Measurements from ENCODE around the gene EID2B. TPM values are rescaled to one million over a fixed set of nuclear protein-coding genes. Genes with fewer than 3 reads are reported as not detected.

Gene EID2B
- total and polyA plus RNA-seq, 2 of the 13 experiments (the other 11 are each of a cell fraction or from before 2014, with no cell fraction given), result 2.5 to 3.7 TPM

DNA sequence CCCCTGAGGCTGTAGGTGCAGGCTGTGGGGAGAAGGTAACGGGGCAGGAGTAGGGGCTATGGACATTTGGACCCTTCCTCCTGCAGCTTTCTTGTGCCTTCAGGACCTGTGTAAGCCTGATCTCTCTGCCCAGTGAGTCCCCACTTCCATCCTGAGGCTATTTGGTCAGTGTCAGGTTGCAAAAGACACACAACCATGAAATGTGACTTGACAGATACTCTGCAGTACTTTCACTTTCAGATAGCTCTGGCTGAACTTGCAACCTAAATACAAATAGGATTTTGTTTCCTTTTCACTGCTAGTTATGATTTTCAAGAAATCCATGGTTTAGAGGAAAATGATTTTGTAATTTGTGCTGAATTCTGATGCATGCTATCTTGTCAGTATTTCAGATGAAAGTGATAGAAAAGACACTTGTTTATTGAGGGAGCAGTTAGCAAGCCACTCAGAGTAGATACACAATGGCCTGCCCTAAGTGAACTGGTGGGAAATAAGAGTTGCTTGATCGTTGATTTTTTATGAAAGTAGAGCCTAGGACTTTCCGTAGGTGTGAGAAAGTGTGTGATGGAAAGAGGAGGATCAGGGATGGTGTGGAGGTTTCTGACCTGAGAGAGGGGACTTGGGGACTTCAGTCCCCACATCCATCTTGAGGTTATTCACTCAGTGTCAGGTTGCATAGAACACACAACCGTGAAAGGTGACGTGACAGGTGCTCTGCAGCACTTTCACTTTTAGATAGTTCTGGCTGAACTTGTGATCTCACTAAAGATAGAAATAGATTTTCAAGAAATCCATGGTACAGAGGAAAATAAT, 25.4 kb upstream of the EID2B start:
- Histone ChIP-seq H3K4me1 (ENCODE audit: insufficient read depth, low read length) (peaks cover 26% of the 10 kb centered on the region), H3K27me3 (ENCODE audit: control insufficient read depth in 1 of 2, insufficient read depth in 2 of 2, low read length in 2 of 2) (no peaks in the 10 kb centered on the region), H2AFZ (ENCODE audit: low read length) (peak overlapping the region; percentile 66), H3K9me3 (ENCODE audit: low read length) (no peaks in the 10 kb centered on the region), H3K4me3 (replicated peaks in 1 of 3; ENCODE audit: insufficient read depth in 1 of 3, low read depth in 2 of 3, low read length in 3 of 3) (peak overlapping the region; percentile 36 to 53 (median 43)), H4K20me1 (ENCODE audit: insufficient read depth, low read length) (no peaks in the 10 kb centered on the region), H3K79me2 (ENCODE audit: insufficient read depth, low read length) (no peaks in the 10 kb centered on the region), H3K4me2 (ENCODE audit: low read depth, low read length) (peak overlapping the region; percentile 74), H3K36me3 (replicated peaks in 1 of 2; ENCODE audit: control insufficient read depth in 1 of 2, insufficient read depth in 2 of 2, low read length in 2 of 2) (no peaks in the 10 kb centered on the region), H3K9ac (ENCODE audit: insufficient read depth, low read depth, low read length) (no peak overlapping the region), H3K27ac (ENCODE audit: extremely low read length, insufficient read depth, low read length) (no peak overlapping the region)
- WGBS (ENCODE audit: low lambda C conversion rate), result 3% methylated on average over 5 of the region's 5 CpGs
- in situ Hi-C loops (cut with HindIII; ENCODE audit: extremely low pct_ligation_motif_present, low pct_unique_long_range_greater_than_20kb), result no loop called here
- intact Hi-C loops (cut with micrococcal nuclease; ENCODE audit: unreplicated experiment), result no loop called here
- ATAC-seq (peak; percentile 98), DNase-seq (ENCODE audit: low spot score) (peak; percentile 58), FAIRE-seq (peak; percentile 90)
- CTCF ChIA-PET (ENCODE audit: low intra/inter-chr PET ratio, low total read pairs), result no interaction called here
- no TSS peak for BruUV-seq (replicated peaks)
- POLR2A ChIA-PET, result no interaction called here
- TF ChIP-seq ERF (CRISPR knock-in tag; IDR thresholded peaks at IDR 0.05), result no peak
- no peak for TF ChIP-seq SRSF9 (IDR thresholded peaks at IDR 0.05; ENCODE audit: borderline replicate concordance, insufficient read depth, low read depth, low read length, poor library complexity, severe bottlenecking)
- no peak for TF ChIP-seq XBP1 (CRISPR knock-in tag; IDR thresholded peaks at IDR 0.05)
- TF ChIP-seq, protein P1, sequence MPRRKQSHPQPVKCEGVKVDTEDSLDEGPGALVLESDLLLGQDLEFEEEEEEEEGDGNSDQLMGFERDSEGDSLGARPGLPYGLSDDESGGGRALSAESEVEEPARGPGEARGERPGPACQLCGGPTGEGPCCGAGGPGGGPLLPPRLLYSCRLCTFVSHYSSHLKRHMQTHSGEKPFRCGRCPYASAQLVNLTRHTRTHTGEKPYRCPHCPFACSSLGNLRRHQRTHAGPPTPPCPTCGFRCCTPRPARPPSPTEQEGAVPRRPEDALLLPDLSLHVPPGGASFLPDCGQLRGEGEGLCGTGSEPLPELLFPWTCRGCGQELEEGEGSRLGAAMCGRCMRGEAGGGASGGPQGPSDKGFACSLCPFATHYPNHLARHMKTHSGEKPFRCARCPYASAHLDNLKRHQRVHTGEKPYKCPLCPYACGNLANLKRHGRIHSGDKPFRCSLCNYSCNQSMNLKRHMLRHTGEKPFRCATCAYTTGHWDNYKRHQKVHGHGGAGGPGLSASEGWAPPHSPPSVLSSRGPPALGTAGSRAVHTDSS (CRISPR knock-in tag; conservative IDR thresholded peaks at IDR 0.05), result no peak
- TF ChIP-seq ZMYM4 (CRISPR knock-in tag; IDR thresholded peaks at IDR 0.05), result no peak
- TF ChIP-seq STAG1 (CRISPR knock-in tag; IDR thresholded peaks at IDR 0.05), result no peak
- peak; percentile 40; the same call in 1 of the 2 replicates for TF ChIP-seq CREB1 (IDR thresholded peaks at IDR 0.05)
- TF ChIP-seq CREB1 (CRISPR knock-in tag; IDR thresholded peaks at IDR 0.05), result no peak; the same call in 1 of the 2 replicates
- TF ChIP-seq RXRB (CRISPR knock-in tag; IDR thresholded peaks at IDR 0.05; ENCODE audit: borderline replicate concordance), result 0 out of 2 replicates have a peak, but pooled peaks have one; percentile 12
- TF ChIP-seq FOXA1 (IDR thresholded peaks at IDR 0.05), result no peak
- peak; percentile 54 for TF ChIP-seq FOXA1 (CRISPR knock-in tag; IDR thresholded peaks at IDR 0.05)
- TF ChIP-seq, protein P2, sequence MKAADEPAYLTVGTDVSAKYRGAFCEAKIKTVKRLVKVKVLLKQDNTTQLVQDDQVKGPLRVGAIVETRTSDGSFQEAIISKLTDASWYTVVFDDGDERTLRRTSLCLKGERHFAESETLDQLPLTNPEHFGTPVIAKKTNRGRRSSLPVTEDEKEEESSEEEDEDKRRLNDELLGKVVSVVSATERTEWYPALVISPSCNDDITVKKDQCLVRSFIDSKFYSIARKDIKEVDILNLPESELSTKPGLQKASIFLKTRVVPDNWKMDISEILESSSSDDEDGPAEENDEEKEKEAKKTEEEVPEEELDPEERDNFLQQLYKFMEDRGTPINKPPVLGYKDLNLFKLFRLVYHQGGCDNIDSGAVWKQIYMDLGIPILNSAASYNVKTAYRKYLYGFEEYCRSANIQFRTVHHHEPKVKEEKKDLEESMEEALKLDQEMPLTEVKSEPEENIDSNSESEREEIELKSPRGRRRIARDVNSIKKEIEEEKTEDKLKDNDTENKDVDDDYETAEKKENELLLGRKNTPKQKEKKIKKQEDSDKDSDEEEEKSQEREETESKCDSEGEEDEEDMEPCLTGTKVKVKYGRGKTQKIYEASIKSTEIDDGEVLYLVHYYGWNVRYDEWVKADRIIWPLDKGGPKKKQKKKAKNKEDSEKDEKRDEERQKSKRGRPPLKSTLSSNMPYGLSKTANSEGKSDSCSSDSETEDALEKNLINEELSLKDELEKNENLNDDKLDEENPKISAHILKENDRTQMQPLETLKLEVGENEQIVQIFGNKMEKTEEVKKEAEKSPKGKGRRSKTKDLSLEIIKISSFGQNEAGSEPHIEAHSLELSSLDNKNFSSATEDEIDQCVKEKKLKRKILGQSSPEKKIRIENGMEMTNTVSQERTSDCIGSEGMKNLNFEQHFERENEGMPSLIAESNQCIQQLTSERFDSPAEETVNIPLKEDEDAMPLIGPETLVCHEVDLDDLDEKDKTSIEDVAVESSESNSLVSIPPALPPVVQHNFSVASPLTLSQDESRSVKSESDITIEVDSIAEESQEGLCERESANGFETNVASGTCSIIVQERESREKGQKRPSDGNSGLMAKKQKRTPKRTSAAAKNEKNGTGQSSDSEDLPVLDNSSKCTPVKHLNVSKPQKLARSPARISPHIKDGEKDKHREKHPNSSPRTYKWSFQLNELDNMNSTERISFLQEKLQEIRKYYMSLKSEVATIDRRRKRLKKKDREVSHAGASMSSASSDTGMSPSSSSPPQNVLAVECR (CRISPR knock-in tag; IDR thresholded peaks at IDR 0.05; ENCODE audit: borderline replicate concordance), result no peak; the same call in 1 of the 2 replicates
- TF ChIP-seq FOXK1 (CRISPR knock-in tag; IDR thresholded peaks at IDR 0.05; ENCODE audit: borderline replicate concordance, low read depth), result no peak
- TF ChIP-seq DMAP1 (CRISPR knock-in tag; IDR thresholded peaks at IDR 0.05), result no peak
- TF ChIP-seq ZMAT3 (CRISPR knock-in tag; conservative IDR thresholded peaks at IDR 0.05), result no peak
- TF ChIP-seq, protein P3, sequence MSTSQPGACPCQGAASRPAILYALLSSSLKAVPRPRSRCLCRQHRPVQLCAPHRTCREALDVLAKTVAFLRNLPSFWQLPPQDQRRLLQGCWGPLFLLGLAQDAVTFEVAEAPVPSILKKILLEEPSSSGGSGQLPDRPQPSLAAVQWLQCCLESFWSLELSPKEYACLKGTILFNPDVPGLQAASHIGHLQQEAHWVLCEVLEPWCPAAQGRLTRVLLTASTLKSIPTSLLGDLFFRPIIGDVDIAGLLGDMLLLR (CRISPR knock-in tag; IDR thresholded peaks at IDR 0.05), result no peak
- TF ChIP-seq, protein P4, sequence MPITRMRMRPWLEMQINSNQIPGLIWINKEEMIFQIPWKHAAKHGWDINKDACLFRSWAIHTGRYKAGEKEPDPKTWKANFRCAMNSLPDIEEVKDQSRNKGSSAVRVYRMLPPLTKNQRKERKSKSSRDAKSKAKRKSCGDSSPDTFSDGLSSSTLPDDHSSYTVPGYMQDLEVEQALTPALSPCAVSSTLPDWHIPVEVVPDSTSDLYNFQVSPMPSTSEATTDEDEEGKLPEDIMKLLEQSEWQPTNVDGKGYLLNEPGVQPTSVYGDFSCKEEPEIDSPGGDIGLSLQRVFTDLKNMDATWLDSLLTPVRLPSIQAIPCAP (CRISPR knock-in tag; IDR thresholded peaks at IDR 0.05; ENCODE audit: low read depth), result peak; percentile 97
- TF ChIP-seq ZNF839 (CRISPR knock-in tag; IDR thresholded peaks at IDR 0.05; ENCODE audit: borderline replicate concordance), result no peak
- TF ChIP-seq GATAD2A (CRISPR knock-in tag; IDR thresholded peaks at IDR 0.05), result 0 out of 2 replicates have a peak, but pooled peaks have one; percentile 18

Data from HepG2 (cell line).